Left ventricle myocardium superior (tissue), 1 donor: ENCODE measurements around the gene PBX3. TPM values are rescaled to one million over a fixed set of nuclear protein-coding genes. Genes with fewer than 3 reads are reported as not detected.

Experiments used
- ATAC-seq: fragments of 200-7000 bp; cut with Tn5 transposase; one replicate; pipeline ENCODE4 v1.9.1; 2020; ENCODE audit warnings: mild to moderate bottlenecking, moderate library complexity
- DNase-seq: peaks from one replicate; pipeline ENCODE4 v3.0.0-alpha.2; 2020
- intact Hi-C: fragments of 100-400 bp; cut with micrococcal nuclease; formaldehyde crosslinking; loops from one replicate; pipeline ENCODE4 v1.11.0; 2022
- total RNA-seq: library from RNA; stranded (reverse); fragmentation: NEBNext Ultra II Directional; extraction: Animal tissue kit (Norgen Biotek cat#: 25700); gene quantifications from one replicate; pipeline ENCODE4 v1.2.1, GENCODE V29; 2021
- donor health status: DM: no; HTN: yes; CAD: no; lungs with severe emphysema.

Gene PBX3
- total RNA-seq, 1 donor from 2014 or later, result 50.4 TPM

GRCh38 chr9:125914411-125914810, 167.2 kb downstream of the PBX3 start:
- intact Hi-C loops, result no loop called here
- ATAC-seq (no peak), DNase-seq (no peak)

- DNase-seq (no peak), ATAC-seq (no peak)
- intact Hi-C loops, result no loop called here
These were observed 168.4 kb downstream of the PBX3 start for GRCh38 chr9:125915606-125916005.

- no peak for DNase-seq
- no peak for ATAC-seq
- intact Hi-C loops, result no loop called here
These were observed 172.4 kb downstream of the PBX3 start for GRCh38 chr9:125919565-125919964.

GRCh38 chr9:125920402-125920801, 173.2 kb downstream of the PBX3 start:
- ATAC-seq (no peak), DNase-seq (no peak)
- intact Hi-C loops, result no loop called here

GRCh38 chr9:125922854-125923253, 175.7 kb downstream of the PBX3 start:
- ATAC-seq (no peak), DNase-seq (no peak)
- intact Hi-C loops, result no loop called here

GRCh38 chr9:125924351-125924750, 177.2 kb downstream of the PBX3 start:
- ATAC-seq (no peak), DNase-seq (no peak)
- intact Hi-C loops, result no loop called here

GRCh38 chr9:125926936-125927335, 179.8 kb downstream of the PBX3 start:
- intact Hi-C loops, result no loop called here
- ATAC-seq (no peak), DNase-seq (no peak)

- DNase-seq (no peak), ATAC-seq (no peak)
- intact Hi-C loops, result no loop called here
These were observed 182.7 kb downstream of the PBX3 start for GRCh38 chr9:125929846-125930245.

GRCh38 chr9:125931211-125931610, 184.0 kb downstream of the PBX3 start:
- ATAC-seq, result no peak
- no peak for DNase-seq
- intact Hi-C loops, result no loop called here

- ATAC-seq, result peak; percentile 59
- DNase-seq, result no peak
- intact Hi-C loops, result no loop called here
These were observed 184.8 kb downstream of the PBX3 start for GRCh38 chr9:125932012-125932411.

GRCh38 chr9:125932746-125933455, 185.7 kb downstream of the PBX3 start:
- intact Hi-C loops, result no loop called here
- DNase-seq (no peak), ATAC-seq (no peak)

GRCh38 chr9:125942125-125942524, 195.0 kb downstream of the PBX3 start:
- intact Hi-C loops, result no loop called here
- DNase-seq, result no peak
- ATAC-seq, result no peak

- DNase-seq (no peak), ATAC-seq (no peak)
- intact Hi-C loops, result no loop called here
These were observed 196.7 kb downstream of the PBX3 start for GRCh38 chr9:125943831-125944230.

GRCh38 chr9:125946397-125946796, 199.2 kb downstream of the PBX3 start:
- intact Hi-C loops, result no loop called here
- no peak for ATAC-seq
- no peak for DNase-seq

GRCh38 chr9:125948887-125949596, 201.9 kb downstream of the PBX3 start:
- ATAC-seq (peak; percentile 58), DNase-seq (no peak)
- intact Hi-C loops, result no loop called here

- intact Hi-C loops, result no loop called here
- DNase-seq (no peak), ATAC-seq (no peak)
These were observed 202.7 kb downstream of the PBX3 start for GRCh38 chr9:125949703-125950460.

- ATAC-seq, result no peak
- intact Hi-C loops, result no loop called here
- DNase-seq, result no peak
These were observed 203.8 kb downstream of the PBX3 start for GRCh38 chr9:125950880-125951471.

- intact Hi-C loops, result no loop called here
- DNase-seq (no peak), ATAC-seq (no peak)
These were observed 206.3 kb downstream of the PBX3 start for GRCh38 chr9:125953314-125954019.

GRCh38 chr9:125956102-125956501, 208.9 kb downstream of the PBX3 start:
- no peak for ATAC-seq
- DNase-seq, result no peak
- intact Hi-C loops, result no loop called here
